ENCODE measurements around the gene GPR68.

The GPR68 gene

DNA sequence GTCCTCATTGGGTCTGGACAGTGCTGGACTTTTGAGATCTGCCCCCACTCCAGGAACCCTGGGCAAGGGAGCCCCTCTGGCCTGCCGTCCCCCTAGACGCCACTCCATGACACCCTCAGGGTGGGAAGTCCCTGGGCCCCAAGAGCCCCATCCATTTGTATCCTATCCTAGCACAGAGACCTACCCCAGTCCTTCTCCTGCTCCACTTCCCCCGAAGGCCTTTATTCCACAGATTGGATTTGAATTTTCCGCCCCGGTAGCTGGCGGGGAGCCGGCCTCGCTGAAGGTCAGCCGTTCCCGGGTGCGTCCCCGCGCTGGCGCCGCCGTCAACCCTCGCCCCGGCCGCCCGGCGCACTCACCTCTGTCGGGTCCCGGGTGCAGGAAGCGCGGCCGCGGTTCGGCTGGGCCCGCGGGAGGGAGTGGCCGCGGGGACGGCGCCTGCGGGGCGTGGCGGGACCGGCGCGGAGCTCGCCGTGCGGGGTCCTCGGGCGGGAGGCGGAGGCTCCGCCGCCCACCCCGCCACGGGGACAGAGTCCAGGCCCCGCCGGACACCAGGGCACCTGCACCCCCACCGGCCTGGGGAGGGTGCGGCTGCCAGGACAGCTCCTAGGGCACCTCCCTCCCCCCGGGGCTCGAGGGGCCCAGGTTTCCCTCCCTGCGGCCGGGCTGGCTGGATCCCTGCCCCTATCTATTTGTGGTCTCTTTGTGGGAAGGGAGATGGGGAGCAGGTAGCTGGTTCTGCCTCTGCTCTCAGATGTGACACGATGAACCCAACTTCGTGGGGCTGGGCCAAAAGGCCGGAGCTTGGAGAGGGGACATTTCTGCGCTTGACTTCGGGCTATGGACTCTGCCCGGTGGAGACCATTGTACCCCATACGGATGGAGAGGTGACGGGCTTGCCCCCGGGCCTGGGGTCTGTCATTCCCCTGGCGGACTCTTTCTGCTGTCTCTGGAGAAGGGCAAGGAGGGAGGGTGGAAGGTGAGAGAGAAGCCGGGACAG, 19.9 kb upstream of the GPR68 start:
- Histone ChIP-seq H3K9ac (ENCODE audit: low read depth in 1 of 2, low read length in 2 of 2) (peak overlapping the region in 1 of 2 donors; percentile 44), H3K27ac (ENCODE audit: low read depth in 2 of 2, low read length in 2 of 2) (no peak overlapping the region)

DNA sequence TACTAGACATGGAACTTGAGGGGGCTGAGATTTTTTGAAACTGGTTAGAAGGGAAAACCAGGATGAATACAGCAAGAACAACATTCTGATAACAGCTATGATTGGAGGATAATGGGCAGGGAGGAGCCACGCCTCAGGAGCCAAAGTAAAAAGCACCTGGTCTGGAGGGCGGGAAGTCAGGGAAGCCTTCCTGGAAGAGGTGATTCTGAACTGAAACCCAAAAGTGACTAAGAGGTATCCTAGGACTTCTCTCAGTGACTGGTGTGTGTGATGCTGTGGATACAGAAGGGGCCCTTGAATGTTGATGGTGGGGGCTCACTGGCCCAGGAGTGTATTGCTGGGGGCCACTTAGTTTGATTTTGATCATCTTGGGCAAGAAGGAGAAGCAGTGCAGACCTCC, 18.8 kb upstream of the GPR68 start:
- H3K27me3 ChIP-seq (ENCODE audit: control insufficient read depth in 2 of 2, insufficient read depth in 2 of 2, low read length in 2 of 2), result peaks cover 3 to 12% of the 10 kb centered on the region in 2 donors
- no peak overlapping the region for H3K9ac ChIP-seq (ENCODE audit: low read depth in 1 of 2, low read length in 2 of 2)
- H3K27ac ChIP-seq (ENCODE audit: low read depth in 2 of 2, low read length in 2 of 2), result no peak overlapping the region
- peaks cover 9 to 10% of the 10 kb centered on the region in 2 donors for H3K4me1 ChIP-seq (ENCODE audit: control insufficient read depth in 2 of 2, insufficient read depth in 2 of 2, low read length in 2 of 2)
- H3K4me3 ChIP-seq (ENCODE audit: low read length in 2 of 2), result peak overlapping the region in 1 of 2 donors; percentile 60
- no peaks in the 10 kb centered on the region for H3K9me3 ChIP-seq (ENCODE audit: control insufficient read depth in 2 of 2, low read length in 2 of 2)
- H3K36me3 ChIP-seq (ENCODE audit: control insufficient read depth in 2 of 2, insufficient read depth in 2 of 2, low read length in 2 of 2), result no peaks in the 10 kb centered on the region

More for the DNA sequence above, 19.9 kb upstream of the GPR68 start:
- Histone ChIP-seq H3K4me1 (ENCODE audit: control insufficient read depth in 2 of 2, insufficient read depth in 2 of 2, low read length in 2 of 2) (peaks cover 10 to 11% of the 10 kb centered on the region in 2 donors), H3K27me3 (ENCODE audit: control insufficient read depth in 2 of 2, insufficient read depth in 2 of 2, low read length in 2 of 2) (peaks cover 3 to 12% of the 10 kb centered on the region in 2 donors), H3K4me3 (ENCODE audit: low read length in 2 of 2) (peak overlapping the region; percentile 59 to 60), H3K36me3 (ENCODE audit: control insufficient read depth in 2 of 2, insufficient read depth in 2 of 2, low read length in 2 of 2) (no peaks in the 10 kb centered on the region), H3K9me3 (ENCODE audit: control insufficient read depth in 2 of 2, low read length in 2 of 2) (no peaks in the 10 kb centered on the region)

DNA sequence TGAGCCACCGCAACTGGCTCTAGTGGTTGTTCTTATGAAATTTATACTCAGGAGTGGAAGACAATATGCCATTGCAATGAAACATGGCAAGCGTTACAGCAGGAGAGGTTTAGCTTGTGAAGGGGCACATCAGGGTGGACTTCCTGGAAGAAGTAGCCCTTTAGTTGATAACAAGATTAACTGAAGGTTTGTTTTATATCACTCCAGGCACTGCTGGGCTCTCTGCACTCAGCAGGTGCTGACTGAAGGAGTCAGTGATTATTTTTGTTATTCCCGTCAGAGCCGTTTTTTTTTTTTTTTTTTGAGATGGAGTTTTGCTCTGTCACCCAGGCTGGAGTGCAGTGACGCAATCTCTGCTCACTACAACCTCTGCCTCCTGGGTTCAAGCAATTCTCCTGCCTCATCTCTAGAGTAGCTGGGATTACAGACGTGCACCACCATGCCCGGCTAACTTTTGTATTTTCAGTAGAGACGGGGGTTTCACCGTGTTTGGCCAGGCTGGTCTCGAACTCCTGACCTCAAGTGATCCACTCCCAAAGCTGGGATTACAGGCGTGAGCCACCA, 17.6 kb upstream of the GPR68 start:
- peaks cover 14 to 16% of the 10 kb centered on the region in 2 donors for H3K4me1 ChIP-seq (ENCODE audit: control insufficient read depth in 2 of 2, insufficient read depth in 2 of 2, low read length in 2 of 2)
- no peak overlapping the region for H3K9ac ChIP-seq (ENCODE audit: low read depth in 1 of 2, low read length in 2 of 2)
- H3K27ac ChIP-seq (ENCODE audit: low read depth in 2 of 2, low read length in 2 of 2), result no peak overlapping the region
- peaks cover 3 to 12% of the 10 kb centered on the region in 2 donors for H3K27me3 ChIP-seq (ENCODE audit: control insufficient read depth in 2 of 2, insufficient read depth in 2 of 2, low read length in 2 of 2)
- H3K36me3 ChIP-seq (ENCODE audit: control insufficient read depth in 2 of 2, insufficient read depth in 2 of 2, low read length in 2 of 2), result no peaks in the 10 kb centered on the region
- no peaks in the 10 kb centered on the region for H3K9me3 ChIP-seq (ENCODE audit: control insufficient read depth in 2 of 2, low read length in 2 of 2)
- no peak overlapping the region for H3K4me3 ChIP-seq (ENCODE audit: low read length in 2 of 2)

DNA sequence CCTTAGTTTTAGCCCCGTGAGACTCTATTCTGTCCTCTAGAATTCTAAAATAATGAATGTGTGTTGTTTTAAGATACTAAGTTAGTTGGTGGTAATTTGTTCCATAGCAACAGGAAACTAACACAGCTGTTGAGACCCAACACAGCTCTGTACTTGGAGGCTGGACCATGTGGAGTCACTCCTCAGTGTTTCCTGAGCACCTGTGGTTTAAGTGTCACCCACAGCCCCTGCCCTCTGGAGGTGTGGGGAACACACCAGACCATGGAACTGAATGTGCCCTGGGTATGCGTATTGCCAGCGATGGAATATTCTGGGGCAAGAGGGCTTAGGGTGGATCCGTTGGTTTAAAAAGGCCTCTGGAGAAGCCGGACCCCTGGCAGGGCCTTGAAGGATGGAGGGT, 16.6 kb upstream of the GPR68 start:
- H3K27me3 ChIP-seq (ENCODE audit: control insufficient read depth in 2 of 2, insufficient read depth in 2 of 2, low read length in 2 of 2), result peaks cover 3 to 12% of the 10 kb centered on the region in 2 donors
- H3K4me1 ChIP-seq (ENCODE audit: control insufficient read depth in 2 of 2, insufficient read depth in 2 of 2, low read length in 2 of 2), result peaks cover 14 to 16% of the 10 kb centered on the region in 2 donors
- H3K36me3 ChIP-seq (ENCODE audit: control insufficient read depth in 2 of 2, insufficient read depth in 2 of 2, low read length in 2 of 2), result no peaks in the 10 kb centered on the region
- H3K27ac ChIP-seq (ENCODE audit: low read depth in 2 of 2, low read length in 2 of 2), result no peak overlapping the region
- no peak overlapping the region for H3K9ac ChIP-seq (ENCODE audit: low read depth in 1 of 2, low read length in 2 of 2)
- H3K9me3 ChIP-seq (ENCODE audit: control insufficient read depth in 2 of 2, low read length in 2 of 2), result no peaks in the 10 kb centered on the region
- no peak overlapping the region for H3K4me3 ChIP-seq (ENCODE audit: low read length in 2 of 2)

DNA sequence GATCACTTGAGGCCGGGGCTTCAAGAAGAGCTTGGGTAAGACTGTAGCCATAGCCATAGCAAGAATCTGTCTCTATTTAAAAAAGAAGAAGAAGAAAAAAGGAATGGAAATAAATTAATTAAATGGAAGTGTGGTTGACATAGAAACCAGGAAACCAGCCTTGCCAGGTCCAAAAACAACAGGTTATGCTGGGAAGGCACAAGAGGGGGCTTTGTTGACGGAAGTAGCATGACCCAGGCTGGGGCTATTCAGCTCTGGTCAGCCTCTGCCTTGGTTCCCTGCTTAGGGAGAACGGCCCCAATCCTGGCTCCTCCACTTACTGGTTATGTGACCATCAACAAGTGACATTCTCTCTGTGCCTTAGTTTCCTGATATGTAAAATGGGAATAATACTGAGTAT, 14.4 kb upstream of the GPR68 start:
- H3K27ac ChIP-seq (ENCODE audit: low read depth in 2 of 2, low read length in 2 of 2), result peak overlapping the region in 1 of 2 donors; percentile 14

DNA sequence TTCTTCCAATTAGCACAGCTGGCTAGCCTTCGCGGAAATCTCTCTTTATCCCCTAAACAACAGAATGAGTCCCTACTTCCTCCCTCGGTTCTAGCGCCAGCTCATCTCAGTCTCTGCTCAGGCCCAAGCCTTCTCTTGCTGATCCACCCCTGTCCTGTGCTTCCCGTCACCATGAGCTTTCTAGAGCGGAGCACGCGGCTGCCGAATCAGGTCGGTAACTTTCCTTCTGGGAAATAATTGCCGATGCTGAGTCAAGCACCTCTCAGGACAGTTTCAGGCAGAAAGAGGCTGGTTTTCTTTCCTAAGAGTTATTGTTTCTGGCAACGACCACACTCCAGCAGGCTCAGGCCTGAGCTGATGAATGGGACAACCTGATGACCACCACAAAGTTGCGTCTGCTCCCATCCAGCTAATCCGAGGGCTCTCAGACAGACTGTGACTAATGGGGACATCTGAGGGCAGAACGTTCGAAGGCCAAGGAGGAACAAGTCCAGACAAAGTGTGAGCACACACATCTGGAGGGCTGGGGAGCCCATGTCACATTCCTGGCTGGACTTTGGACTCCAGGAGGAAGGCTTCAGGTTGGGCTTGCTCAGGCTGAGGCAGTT, 13.6 kb upstream of the GPR68 start:
- Histone ChIP-seq H3K4me1 (ENCODE audit: control insufficient read depth in 2 of 2, insufficient read depth in 2 of 2, low read length in 2 of 2) (peaks cover 4 to 14% of the 10 kb centered on the region in 2 donors), H3K9me3 (ENCODE audit: control insufficient read depth in 2 of 2, low read length in 2 of 2) (no peaks in the 10 kb centered on the region), H3K36me3 (ENCODE audit: control insufficient read depth in 2 of 2, insufficient read depth in 2 of 2, low read length in 2 of 2) (no peaks in the 10 kb centered on the region), H3K27ac (ENCODE audit: low read depth in 2 of 2, low read length in 2 of 2) (peak overlapping the region; percentile 5 to 14), H3K9ac (ENCODE audit: low read depth in 1 of 2, low read length in 2 of 2) (no peak overlapping the region), H3K27me3 (ENCODE audit: control insufficient read depth in 2 of 2, insufficient read depth in 2 of 2, low read length in 2 of 2) (peaks cover 0 to 3% of the 10 kb centered on the region in 2 donors), H3K4me3 (ENCODE audit: low read length in 2 of 2) (no peak overlapping the region)

More for the DNA sequence above, 14.4 kb upstream of the GPR68 start:
- H3K4me3 ChIP-seq (ENCODE audit: low read length in 2 of 2), result no peak overlapping the region
- H3K4me1 ChIP-seq (ENCODE audit: control insufficient read depth in 2 of 2, insufficient read depth in 2 of 2, low read length in 2 of 2), result peaks cover 5 to 13% of the 10 kb centered on the region in 2 donors
- no peaks in the 10 kb centered on the region for H3K9me3 ChIP-seq (ENCODE audit: control insufficient read depth in 2 of 2, low read length in 2 of 2)
- peaks cover 0 to 3% of the 10 kb centered on the region in 2 donors for H3K27me3 ChIP-seq (ENCODE audit: control insufficient read depth in 2 of 2, insufficient read depth in 2 of 2, low read length in 2 of 2)
- H3K9ac ChIP-seq (ENCODE audit: low read depth in 1 of 2, low read length in 2 of 2), result no peak overlapping the region
- no peaks in the 10 kb centered on the region for H3K36me3 ChIP-seq (ENCODE audit: control insufficient read depth in 2 of 2, insufficient read depth in 2 of 2, low read length in 2 of 2)

DNA sequence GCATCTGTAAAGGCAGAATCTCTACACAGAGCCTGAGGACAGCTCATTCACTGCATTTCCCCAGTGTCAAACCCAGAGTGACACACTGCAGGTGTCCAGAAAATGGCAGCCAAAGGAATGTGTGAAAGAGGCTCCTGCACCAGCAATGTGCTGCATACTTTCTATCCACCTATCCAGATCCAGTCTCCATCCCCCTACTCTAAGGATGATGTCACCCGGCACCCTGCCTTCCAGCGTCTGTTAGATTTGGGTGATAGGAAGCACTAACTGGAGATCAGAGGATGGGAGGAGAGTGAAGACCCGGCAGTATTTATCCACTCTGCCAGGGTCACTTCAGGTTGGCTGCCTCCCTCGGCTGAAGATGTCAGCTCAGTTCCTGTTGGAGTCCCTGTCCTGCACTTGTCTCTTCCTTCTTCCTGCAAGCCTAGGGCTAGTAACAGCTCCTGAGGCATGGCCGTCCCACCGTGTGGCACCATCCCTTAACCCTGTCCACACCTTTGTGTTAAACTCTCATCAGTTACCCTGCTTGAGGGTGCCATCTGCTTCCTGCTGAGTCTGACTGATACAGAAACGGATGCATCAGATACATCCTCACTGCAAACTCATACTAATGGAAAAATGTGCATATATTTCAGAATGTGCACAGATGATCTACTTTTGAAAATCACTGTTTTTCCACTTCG, 13.0 kb upstream of the GPR68 start:
- Histone ChIP-seq H3K9ac (ENCODE audit: low read depth in 1 of 2, low read length in 2 of 2) (no peak overlapping the region), H3K27me3 (ENCODE audit: control insufficient read depth in 2 of 2, insufficient read depth in 2 of 2, low read length in 2 of 2) (peaks cover 0 to 3% of the 10 kb centered on the region in 2 donors), H3K36me3 (ENCODE audit: control insufficient read depth in 2 of 2, insufficient read depth in 2 of 2, low read length in 2 of 2) (no peaks in the 10 kb centered on the region), H3K27ac (ENCODE audit: low read depth in 2 of 2, low read length in 2 of 2) (no peak overlapping the region), H3K4me1 (ENCODE audit: control insufficient read depth in 2 of 2, insufficient read depth in 2 of 2, low read length in 2 of 2) (peaks cover 11 to 20% of the 10 kb centered on the region in 2 donors), H3K9me3 (ENCODE audit: control insufficient read depth in 2 of 2, low read length in 2 of 2) (no peaks in the 10 kb centered on the region), H3K4me3 (ENCODE audit: low read length in 2 of 2) (no peak overlapping the region)

DNA sequence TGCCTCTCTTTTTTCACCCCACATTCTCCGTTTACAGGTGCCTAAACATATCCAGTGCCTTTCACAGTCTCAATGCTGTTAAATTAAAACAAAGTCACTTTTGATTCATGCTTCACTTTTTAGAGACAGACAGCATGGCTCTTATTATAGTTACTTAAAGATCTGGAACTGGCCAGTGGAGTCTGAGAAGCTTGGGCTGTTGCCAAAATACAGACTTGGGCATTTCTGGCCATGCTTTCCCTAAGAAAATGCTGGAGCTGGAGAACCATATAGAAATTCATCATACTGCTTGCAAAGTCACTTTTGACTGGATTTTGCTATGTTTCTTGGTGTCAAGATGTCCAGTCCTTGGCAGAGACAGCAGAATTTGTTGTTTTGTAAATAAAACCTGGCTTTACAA, 12.2 kb upstream of the GPR68 start:
- H3K4me3 ChIP-seq (ENCODE audit: low read length in 2 of 2), result no peak overlapping the region
- H3K27me3 ChIP-seq (ENCODE audit: control insufficient read depth in 2 of 2, insufficient read depth in 2 of 2, low read length in 2 of 2), result peaks cover 0 to 3% of the 10 kb centered on the region in 2 donors
- no peak overlapping the region for H3K27ac ChIP-seq (ENCODE audit: low read depth in 2 of 2, low read length in 2 of 2)
- H3K4me1 ChIP-seq (ENCODE audit: control insufficient read depth in 2 of 2, insufficient read depth in 2 of 2, low read length in 2 of 2), result peaks cover 14 to 20% of the 10 kb centered on the region in 2 donors
- H3K9me3 ChIP-seq (ENCODE audit: control insufficient read depth in 2 of 2, low read length in 2 of 2), result no peaks in the 10 kb centered on the region
- H3K36me3 ChIP-seq (ENCODE audit: control insufficient read depth in 2 of 2, insufficient read depth in 2 of 2, low read length in 2 of 2), result no peaks in the 10 kb centered on the region
- H3K9ac ChIP-seq (ENCODE audit: low read depth in 1 of 2, low read length in 2 of 2), result no peak overlapping the region

DNA sequence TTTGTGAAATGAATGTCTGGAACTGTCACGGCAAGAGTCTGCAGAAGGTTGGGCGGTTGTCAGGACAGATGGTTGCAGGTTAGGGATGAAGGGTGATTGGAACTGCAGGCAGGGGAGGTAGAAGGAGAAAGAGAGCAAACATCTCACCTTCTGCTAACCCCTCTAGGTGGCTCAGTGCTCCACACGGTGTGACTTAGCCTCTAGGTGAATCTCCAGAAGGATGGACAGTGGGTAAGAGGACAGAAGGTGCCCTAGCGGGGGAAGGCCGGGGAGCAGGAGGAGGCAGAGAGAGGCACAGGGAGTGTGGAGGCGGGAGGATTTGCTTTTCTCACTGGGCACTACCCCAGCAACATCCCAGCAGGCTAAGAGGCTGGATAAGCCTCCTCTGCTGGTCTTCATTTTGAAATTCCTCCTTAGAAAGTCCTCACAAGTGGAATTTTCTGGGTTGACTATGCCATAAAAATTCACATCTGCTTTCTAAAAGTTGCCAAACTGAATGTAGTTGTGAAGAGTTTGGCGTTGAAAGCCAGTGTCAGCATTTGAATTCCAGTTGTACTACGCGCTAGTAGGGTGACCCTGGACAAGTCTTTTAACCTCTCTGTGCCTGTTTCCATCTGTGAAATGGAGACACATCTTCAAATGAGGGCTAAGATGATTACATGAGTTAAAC, 10.7 kb upstream of the GPR68 start:
- H3K36me3 ChIP-seq (ENCODE audit: control insufficient read depth in 2 of 2, insufficient read depth in 2 of 2, low read length in 2 of 2), result no peaks in the 10 kb centered on the region
- no peak overlapping the region for H3K9ac ChIP-seq (ENCODE audit: low read depth in 1 of 2, low read length in 2 of 2)
- H3K9me3 ChIP-seq (ENCODE audit: control insufficient read depth in 2 of 2, low read length in 2 of 2), result no peaks in the 10 kb centered on the region
- H3K4me3 ChIP-seq (ENCODE audit: low read length in 2 of 2), result no peak overlapping the region
- no peak overlapping the region for H3K27ac ChIP-seq (ENCODE audit: low read depth in 2 of 2, low read length in 2 of 2)
- peaks cover 18 to 23% of the 10 kb centered on the region in 2 donors for H3K4me1 ChIP-seq (ENCODE audit: control insufficient read depth in 2 of 2, insufficient read depth in 2 of 2, low read length in 2 of 2)
- peaks cover 0 to 3% of the 10 kb centered on the region in 2 donors for H3K27me3 ChIP-seq (ENCODE audit: control insufficient read depth in 2 of 2, insufficient read depth in 2 of 2, low read length in 2 of 2)
